Thoracic aorta (tissue), 2 donors: ENCODE measurements around the gene DENND6B. TPM values are rescaled to one million over a fixed set of nuclear protein-coding genes. Genes with fewer than 3 reads are reported as not detected.

Experiments used
- ATAC-seq: fragments of 150-250 bp; one replicate; pipeline ENCODE4 v1.8.0; 2017; ENCODE audit warnings: low read depth; ENCODE audit not compliant: insufficient number of reproducible peaks, low FRiP score
- DNase-seq: peaks from one replicate; pipeline ENCODE4 v3.0.0-alpha.2; 2020; ENCODE audit warnings: low spot score
- H3K27ac ChIP-seq, 2 donors: fragments of 200-600 bp; sonication (generic); 1 replicate in 1 of 2; 2 replicates in 1 of 2; pipeline ENCODE4 v1.5.1; 2016; ENCODE audit warnings: mild to moderate bottlenecking in 2 of 2, moderate library complexity in 2 of 2
- H3K27me3 ChIP-seq: fragments of 200-600 bp; sonication (generic); replicated peaks from 2 replicates; pipeline ENCODE4 v1.6.0; 2016; ENCODE audit warnings: mild to moderate bottlenecking; ENCODE audit not compliant: insufficient read depth
- H3K36me3 ChIP-seq: fragments of 200-600 bp; sonication (generic); one replicate; pipeline ENCODE4 v1.5.1; 2016
- H3K4me1 ChIP-seq, 2 donors: fragments of 200-600 bp; sonication (generic); 1 replicate in 1 of 2; 2 replicates in 1 of 2; pipeline versions ENCODE4 v1.5.1 to v1.6.0; 2016; ENCODE audit warnings: low read depth in 2 of 2, mild to moderate bottlenecking in 1 of 2; ENCODE audit not compliant: control insufficient read depth in 1 of 2
- H3K4me3 ChIP-seq: fragments of 200-600 bp; sonication (generic); 2 replicates; pipeline ENCODE4 v1.5.1; 2016; ENCODE audit warnings: mild to moderate bottlenecking
- H3K9me3 ChIP-seq: fragments of 200-600 bp; sonication (generic); 2 replicates; pipeline ENCODE4 v1.5.1; 2016
- total RNA-seq, 2 donors: library from RNA; depleted of rRNA; stranded (reverse); fragments of >200 nt; gene quantifications; one replicate each; pipeline versions ENCODE4 v1.1.0 to v1.2.3, GENCODE V29; 2016
- TF ChIP-seq, protein P1 (sequence below): fragments of 200-600 bp; sonication (generic); IDR thresholded peaks from one replicate; pipeline ENCODE4 v1.5.1; 2019; ENCODE audit warnings: antibody characterized with exemption

Gene DENND6B
- total RNA-seq, 2 donors from 2014 or later = 4.2 to 6.0 TPM

DNA sequence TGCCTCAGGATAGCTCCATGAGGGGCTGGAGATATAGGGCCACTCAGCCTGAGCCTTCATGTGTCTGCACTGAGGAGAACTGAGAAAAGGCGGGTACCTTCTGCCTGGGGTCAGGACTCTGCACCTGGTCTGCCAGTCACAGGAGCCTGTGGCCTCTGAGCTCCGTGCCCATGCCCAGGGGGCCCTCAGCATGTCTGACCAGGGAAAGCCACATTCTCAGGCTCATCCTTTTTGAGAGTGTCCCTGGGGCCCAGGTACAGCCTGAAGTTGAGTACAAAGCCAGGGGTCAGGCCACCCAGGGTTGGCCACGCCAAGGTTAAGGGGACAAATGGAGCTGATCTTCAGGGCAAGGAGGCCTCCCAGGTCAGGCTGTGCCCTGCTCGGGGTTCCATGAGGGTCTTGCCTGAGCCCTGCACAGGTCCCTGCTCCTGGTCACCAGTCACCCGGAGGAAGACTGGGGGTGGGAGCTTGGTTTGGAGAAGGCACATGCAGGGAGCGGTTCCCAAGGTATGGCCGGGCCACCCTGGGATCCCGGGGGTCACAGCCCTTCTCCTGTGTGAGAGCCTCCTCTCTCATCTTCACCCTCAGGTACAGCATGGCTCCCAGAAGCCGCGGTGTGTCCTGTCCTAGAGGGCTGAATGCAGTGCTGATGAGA, 6.0 kb downstream of the DENND6B start:
- ATAC-seq = no peak

GRCh38 chr22:50320116-50320515, 6.7 kb downstream of the DENND6B start:
- no peaks in the 10 kb centered on the region for H3K36me3 ChIP-seq
- H3K4me1 ChIP-seq = no peaks in the 10 kb centered on the region
- no peak overlapping the region for H3K4me3 ChIP-seq
- TF ChIP-seq, protein P1, sequence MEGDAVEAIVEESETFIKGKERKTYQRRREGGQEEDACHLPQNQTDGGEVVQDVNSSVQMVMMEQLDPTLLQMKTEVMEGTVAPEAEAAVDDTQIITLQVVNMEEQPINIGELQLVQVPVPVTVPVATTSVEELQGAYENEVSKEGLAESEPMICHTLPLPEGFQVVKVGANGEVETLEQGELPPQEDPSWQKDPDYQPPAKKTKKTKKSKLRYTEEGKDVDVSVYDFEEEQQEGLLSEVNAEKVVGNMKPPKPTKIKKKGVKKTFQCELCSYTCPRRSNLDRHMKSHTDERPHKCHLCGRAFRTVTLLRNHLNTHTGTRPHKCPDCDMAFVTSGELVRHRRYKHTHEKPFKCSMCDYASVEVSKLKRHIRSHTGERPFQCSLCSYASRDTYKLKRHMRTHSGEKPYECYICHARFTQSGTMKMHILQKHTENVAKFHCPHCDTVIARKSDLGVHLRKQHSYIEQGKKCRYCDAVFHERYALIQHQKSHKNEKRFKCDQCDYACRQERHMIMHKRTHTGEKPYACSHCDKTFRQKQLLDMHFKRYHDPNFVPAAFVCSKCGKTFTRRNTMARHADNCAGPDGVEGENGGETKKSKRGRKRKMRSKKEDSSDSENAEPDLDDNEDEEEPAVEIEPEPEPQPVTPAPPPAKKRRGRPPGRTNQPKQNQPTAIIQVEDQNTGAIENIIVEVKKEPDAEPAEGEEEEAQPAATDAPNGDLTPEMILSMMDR = no peak
- DNase-seq = no peak
- no peak overlapping the region for H3K27ac ChIP-seq
- H3K27me3 ChIP-seq = no peaks in the 10 kb centered on the region
- H3K9me3 ChIP-seq = no peaks in the 10 kb centered on the region
- no peak for ATAC-seq

More for the DNA sequence above, 6.0 kb downstream of the DENND6B start:
- H3K27ac ChIP-seq = no peak overlapping the region
- no peak for DNase-seq
- TF ChIP-seq, protein P1 = no peak
- no peaks in the 10 kb centered on the region for H3K36me3 ChIP-seq
- H3K9me3 ChIP-seq = no peaks in the 10 kb centered on the region
- H3K4me3 ChIP-seq = no peak overlapping the region
- H3K4me1 ChIP-seq = peaks cover 0 to under 1% of the 10 kb centered on the region in 2 donors
- H3K27me3 ChIP-seq = no peaks in the 10 kb centered on the region

DNA sequence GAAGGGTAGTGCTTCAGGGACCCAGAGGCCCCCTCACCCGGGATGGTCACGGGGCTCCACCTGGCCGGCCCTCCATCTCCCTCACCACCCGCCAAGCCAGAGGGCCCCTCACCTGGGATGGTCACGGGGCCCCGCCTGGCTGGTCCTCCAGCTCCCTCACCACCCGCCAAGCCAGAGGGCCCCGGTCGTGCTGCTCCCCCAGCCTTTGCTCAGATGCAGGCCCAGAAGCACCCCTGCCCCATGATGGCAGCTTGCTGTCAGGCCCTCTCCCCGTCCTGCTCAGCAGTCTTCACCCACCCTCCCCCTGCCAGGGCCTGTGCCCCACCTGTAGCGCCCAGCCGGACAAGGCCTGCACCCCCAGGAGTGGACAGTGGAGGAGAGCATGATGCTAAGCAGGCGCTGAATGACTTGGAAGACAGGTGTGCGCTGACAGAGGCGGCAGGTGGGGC, 7.3 kb downstream of the DENND6B start:
- DNase-seq (no peak), ATAC-seq (no peak)
- Histone ChIP-seq H3K36me3 (no peaks in the 10 kb centered on the region), H3K27ac (no peak overlapping the region), H3K27me3 (no peaks in the 10 kb centered on the region), H3K4me1 (no peaks in the 10 kb centered on the region), H3K9me3 (no peaks in the 10 kb centered on the region), H3K4me3 (no peak overlapping the region)
- TF ChIP-seq, protein P1 = no peak

- TF ChIP-seq, protein P1 = no peak
- Histone ChIP-seq H3K4me1 (no peaks in the 10 kb centered on the region), H3K36me3 (no peaks in the 10 kb centered on the region), H3K4me3 (no peak overlapping the region), H3K27ac (no peak overlapping the region), H3K27me3 (no peaks in the 10 kb centered on the region), H3K9me3 (no peaks in the 10 kb centered on the region)
- ATAC-seq (no peak), DNase-seq (no peak)
Observed at GRCh38 chr22:50318698-50319411, 8.0 kb downstream of the DENND6B start.

DNA sequence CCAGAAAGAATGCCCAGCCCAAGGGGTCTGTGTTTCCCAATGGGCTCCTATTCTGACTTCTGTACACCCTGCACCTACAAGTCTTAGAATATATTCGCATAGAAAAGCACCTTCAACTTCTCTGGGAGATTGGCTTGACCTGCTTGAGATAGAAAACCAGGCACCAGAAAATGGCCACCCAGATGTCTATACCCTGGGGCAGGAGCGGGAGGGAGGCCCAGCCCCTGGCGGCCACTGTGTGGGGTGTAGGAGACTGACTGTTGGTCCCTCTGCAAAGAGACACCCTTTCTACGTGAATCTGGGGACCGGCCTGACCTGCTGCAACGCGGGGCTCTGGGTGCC, 8.5 kb downstream of the DENND6B start:
- Histone ChIP-seq H3K27ac (no peak overlapping the region), H3K4me1 (no peaks in the 10 kb centered on the region), H3K4me3 (no peak overlapping the region), H3K9me3 (no peaks in the 10 kb centered on the region), H3K27me3 (no peaks in the 10 kb centered on the region), H3K36me3 (no peaks in the 10 kb centered on the region)
- TF ChIP-seq, protein P1 = no peak
- ATAC-seq (no peak), DNase-seq (no peak)
